Fibroblast of mammary gland (primary cell): Measurements from ENCODE around the gene FYN.
A peak's percentile ranks its signal among the peaks of the same experiment; 100 is the strongest.
"Not testable (repeated sequence)": the region's sequence is repeated elsewhere in the genome, so short reads cannot be mapped to it uniquely, and the experiment has no call there.

Experiments
- DNase-seq: peaks from one replicate; pipeline ENCODE4 v3.0.0-alpha.2; 2010; ENCODE audit warnings: low read depth
- H3K4me3 ChIP-seq: 2 replicates; pipeline ENCODE4 v1.5.1; 2011; ENCODE audit warnings: low read depth, mild to moderate bottlenecking, low read length, moderate library complexity; ENCODE audit not compliant: control insufficient read depth
- TF ChIP-seq, protein P1 (sequence below): conservative IDR thresholded peaks from 2 replicates; pipeline ENCODE4 v1.5.1; 2011; ENCODE audit warnings: low read depth, low read length, inconsistent platforms; ENCODE audit not compliant: control insufficient read depth, insufficient read depth

FYN gene

DNA sequence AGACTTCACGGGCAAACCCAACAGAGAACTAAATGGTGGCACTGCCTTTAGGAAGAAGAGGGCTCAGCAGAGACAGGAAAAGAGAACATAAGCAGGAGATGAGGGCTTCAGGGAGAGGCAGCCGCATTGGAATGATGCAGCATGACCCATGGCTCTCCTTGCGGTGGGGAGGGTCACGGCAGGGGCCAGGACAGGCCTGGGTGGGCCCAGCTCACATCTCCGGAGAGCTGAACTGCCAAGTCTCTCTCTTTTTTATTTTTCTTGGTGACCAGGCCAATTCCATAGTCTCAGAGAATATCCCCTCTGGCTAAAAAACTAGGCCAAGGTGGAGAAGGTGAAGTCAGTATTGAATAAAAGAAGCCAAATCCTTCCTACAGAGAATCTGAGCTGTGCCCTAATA lies 190.1 kb downstream of the FYN start:
- TF ChIP-seq, protein P1, sequence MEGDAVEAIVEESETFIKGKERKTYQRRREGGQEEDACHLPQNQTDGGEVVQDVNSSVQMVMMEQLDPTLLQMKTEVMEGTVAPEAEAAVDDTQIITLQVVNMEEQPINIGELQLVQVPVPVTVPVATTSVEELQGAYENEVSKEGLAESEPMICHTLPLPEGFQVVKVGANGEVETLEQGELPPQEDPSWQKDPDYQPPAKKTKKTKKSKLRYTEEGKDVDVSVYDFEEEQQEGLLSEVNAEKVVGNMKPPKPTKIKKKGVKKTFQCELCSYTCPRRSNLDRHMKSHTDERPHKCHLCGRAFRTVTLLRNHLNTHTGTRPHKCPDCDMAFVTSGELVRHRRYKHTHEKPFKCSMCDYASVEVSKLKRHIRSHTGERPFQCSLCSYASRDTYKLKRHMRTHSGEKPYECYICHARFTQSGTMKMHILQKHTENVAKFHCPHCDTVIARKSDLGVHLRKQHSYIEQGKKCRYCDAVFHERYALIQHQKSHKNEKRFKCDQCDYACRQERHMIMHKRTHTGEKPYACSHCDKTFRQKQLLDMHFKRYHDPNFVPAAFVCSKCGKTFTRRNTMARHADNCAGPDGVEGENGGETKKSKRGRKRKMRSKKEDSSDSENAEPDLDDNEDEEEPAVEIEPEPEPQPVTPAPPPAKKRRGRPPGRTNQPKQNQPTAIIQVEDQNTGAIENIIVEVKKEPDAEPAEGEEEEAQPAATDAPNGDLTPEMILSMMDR = no peak
- DNase-seq = peak; percentile 37
- H3K4me3 ChIP-seq = no peak overlapping the region

DNA sequence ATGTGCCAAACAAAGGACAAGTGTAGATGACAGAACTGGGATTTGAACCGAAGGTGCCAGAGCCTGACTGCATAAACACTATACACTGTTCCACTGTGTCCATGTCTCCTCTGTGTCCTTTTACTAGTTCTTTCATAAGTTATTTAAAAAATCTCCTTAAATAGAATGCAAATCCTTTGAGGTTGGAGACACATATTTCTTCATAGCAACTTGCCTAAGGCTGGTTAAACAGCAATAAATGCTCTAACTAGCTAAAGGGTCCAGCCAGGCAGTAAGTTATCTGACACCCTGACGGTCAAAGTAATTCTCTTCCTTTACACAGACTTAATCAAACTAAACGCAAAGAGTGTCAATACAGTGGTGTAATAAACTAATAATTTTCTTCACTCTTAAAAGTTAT lies 191.4 kb downstream of the FYN start:
- TF ChIP-seq, protein P1 = no peak
- no peak for DNase-seq
- H3K4me3 ChIP-seq = no peak overlapping the region

DNA sequence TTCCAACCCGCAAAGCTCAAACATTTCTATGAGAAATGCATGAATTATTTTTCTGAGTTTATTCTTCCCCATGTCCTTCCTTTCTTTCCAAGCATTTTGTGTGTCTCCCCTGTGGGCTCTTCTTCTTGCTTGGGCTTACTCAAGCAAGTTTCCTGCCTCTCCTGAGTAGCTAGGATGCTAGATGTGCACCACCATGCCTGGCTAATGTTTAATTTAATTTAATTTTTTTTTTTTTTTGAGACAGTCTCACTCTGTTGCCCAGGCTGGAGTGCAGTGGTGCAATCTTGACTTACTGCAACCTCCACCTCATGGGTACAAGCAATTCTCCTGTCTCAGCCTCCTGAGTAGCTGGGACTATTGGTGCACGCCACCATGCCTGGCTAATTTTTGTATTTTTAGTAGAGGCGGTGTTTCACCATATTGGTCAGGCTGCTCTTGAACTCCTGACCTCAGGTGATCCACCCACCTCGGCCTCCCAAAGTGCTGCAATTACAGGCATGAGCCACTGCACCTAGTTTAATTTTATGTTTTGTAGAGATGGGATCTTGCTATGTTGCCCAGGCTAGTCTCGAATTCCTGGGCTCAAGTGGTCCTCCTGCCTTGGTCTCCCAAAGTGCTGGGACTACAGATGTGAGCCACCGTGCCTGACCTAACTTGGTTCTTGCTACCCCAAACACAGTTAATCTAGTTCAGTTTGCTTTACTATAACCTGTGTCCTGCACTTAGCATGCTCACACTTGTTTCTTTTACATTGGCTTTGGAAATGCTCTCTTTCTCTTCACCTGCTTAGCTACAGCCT lies 192.2 kb downstream of the FYN start:
- not testable (repeated sequence) for H3K4me3 ChIP-seq, DNase-seq

DNA sequence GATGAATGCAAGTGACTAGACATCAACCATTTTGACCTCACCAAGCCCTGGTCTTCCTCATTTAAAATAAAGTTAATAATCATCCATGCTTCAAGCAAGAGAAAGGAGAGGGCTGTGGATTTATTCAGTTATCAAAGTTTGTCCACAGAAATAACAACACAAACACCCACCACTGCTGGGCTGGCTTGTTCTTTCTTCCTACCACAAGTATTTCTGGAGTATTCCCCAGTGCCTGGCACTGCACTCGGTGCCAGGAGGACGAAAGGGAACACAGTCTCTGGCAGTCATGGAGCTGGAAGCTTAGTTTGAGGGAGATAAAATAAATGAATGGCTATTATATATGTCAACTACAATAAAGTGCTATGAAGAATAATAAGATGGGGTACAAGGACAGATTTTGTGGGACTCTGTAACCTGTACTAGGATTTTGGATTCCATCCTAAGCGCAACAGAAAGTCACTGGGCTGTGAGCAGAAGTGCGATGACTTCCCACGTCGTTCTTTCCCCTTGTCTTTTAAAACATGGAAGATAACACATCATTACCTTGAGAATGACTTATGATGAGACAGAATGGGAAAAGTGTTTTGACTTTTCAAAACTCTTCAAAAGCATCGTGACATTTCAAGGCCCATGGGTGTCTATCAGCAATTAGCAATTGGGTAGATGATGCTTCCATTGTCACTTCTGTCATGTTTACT lies 193.1 kb downstream of the FYN start:
- TF ChIP-seq, protein P1 = no peak
- no peak for DNase-seq
- H3K4me3 ChIP-seq = no peak overlapping the region

DNA sequence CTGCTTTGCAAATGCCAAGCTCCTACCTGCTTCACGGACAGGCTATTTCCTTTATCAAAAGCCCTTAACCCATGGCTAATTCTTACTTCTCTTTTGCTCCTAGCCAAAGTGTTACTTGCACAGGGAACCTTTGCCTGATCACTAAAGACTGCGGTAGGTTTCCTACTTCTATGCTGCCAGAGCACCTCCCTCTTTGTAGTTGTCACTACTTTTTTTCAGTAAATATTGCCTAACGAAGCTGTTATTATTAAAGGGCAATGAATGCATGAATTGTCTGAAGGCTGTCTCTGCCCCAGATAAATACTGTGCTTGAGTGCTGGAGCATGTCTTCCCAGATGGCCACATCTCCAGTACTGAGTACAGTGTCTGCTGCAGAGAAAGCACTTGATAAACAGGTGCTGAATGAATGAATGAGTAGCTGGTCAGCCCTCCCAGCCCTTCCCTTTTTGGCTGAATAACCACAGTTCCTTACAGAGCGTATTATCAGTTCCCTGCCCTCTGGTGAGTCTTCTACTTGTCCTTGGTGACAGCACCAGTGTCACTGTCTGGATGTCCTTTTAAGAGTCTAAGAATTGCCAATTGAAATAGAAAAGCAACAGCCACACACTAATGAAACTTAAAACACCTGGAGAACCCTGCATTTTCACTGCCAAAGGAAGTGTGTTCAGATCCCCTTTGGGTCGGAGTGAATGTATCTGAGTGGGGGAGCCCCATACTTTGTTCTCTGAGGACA lies 194.0 kb downstream of the FYN start:
- TF ChIP-seq, protein P1 = no peak
- no peak overlapping the region for H3K4me3 ChIP-seq
- DNase-seq = no peak

DNA sequence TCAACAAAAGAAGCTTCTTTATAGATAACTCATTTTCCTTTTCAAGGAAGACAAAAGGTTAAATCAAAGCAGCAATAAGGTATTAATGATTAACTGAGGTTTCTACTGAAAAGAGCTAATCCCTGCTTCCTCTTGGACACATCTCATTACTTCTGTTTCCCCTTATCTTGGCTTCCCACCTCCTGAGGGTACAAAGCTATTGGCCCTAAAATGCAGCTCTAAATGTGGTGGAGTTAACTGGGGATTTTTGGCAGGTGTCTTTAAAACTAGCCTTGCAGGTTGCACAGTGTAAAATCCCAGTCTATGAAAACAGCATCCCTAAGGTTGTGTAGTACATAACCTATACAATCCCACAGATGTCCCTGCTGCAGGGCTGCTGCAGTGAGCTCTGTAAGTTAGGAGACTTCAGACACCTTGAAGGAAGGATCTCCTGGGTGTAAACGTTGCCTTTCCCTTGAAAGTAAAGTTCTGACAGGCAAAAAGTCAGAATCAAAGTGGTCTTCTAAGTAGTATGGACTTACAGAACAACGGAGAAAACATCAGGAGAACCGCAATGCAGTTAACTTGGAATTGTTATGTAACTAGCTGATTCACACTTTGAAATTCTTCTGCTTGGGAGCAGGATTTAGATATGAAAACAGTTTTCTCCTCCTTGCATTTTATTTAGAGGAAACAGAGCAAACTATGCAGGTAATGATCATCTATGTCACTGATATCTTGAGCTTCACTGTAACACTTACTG lies 195.8 kb downstream of the FYN start:
- no peak overlapping the region for H3K4me3 ChIP-seq
- no peak for DNase-seq
- TF ChIP-seq, protein P1 = no peak

DNA sequence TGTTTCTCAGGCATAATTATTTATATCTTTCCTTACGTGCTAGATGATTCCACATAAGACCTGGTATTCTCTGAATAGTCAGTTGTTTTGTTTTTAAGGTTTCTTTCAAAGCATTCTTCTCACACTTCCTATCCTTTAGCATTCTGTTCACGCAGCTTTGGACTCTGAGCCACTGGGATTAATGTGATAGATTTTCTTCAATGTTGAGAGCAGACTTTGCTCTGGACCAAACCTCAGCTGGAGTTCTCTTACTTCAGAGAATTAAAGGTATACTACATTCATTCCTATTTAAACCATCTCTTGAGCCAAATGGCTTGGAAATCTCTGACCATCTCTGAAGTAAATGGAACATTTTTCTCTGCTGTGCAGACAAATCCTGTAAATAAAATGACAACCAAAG lies 196.9 kb downstream of the FYN start:
- TF ChIP-seq, protein P1 = no peak
- H3K4me3 ChIP-seq = no peak overlapping the region
- no peak for DNase-seq
